ENCODE measurements around the gene ANO6. TPM values are rescaled to one million over a fixed set of nuclear protein-coding genes. Genes with fewer than 3 reads are reported as not detected.

Gene ANO6
- total RNA-seq, 2 donors from 2014 or later = 13.2 to 21.2 TPM

GRCh38 chr12:45337835-45338234, 121.9 kb downstream of the ANO6 start:
- intact Hi-C loops (cut with DNase I) = no loop called here
- Histone ChIP-seq H3K27ac (no peak overlapping the region), H3K36me3 (no peaks in the 10 kb centered on the region), H3K27me3 (no peaks in the 10 kb centered on the region), H3K9me3 (no peaks in the 10 kb centered on the region), H3K4me3 (no peak overlapping the region), H3K4me1 (no peaks in the 10 kb centered on the region), H3K9ac (ENCODE audit: low read depth in 2 of 2, low read length in 2 of 2) (no peak overlapping the region)
- no peak for TF ChIP-seq CTCF (IDR thresholded peaks at IDR 0.05)
- no peak for DNase-seq

GRCh38 chr12:45338272-45338671, 122.4 kb downstream of the ANO6 start:
- Histone ChIP-seq H3K36me3 (no peaks in the 10 kb centered on the region), H3K27me3 (no peaks in the 10 kb centered on the region), H3K9ac (ENCODE audit: low read depth in 2 of 2, low read length in 2 of 2) (no peak overlapping the region), H3K27ac (no peak overlapping the region), H3K9me3 (no peaks in the 10 kb centered on the region), H3K4me3 (no peak overlapping the region), H3K4me1 (no peaks in the 10 kb centered on the region)
- intact Hi-C loops (cut with DNase I) = no loop called here
- no peak for TF ChIP-seq CTCF (IDR thresholded peaks at IDR 0.05)
- DNase-seq = no peak

GRCh38 chr12:45339035-45339434, 123.1 kb downstream of the ANO6 start:
- Histone ChIP-seq H3K9ac (ENCODE audit: low read depth in 2 of 2, low read length in 2 of 2) (no peak overlapping the region), H3K4me3 (no peak overlapping the region), H3K27me3 (no peaks in the 10 kb centered on the region), H3K36me3 (no peaks in the 10 kb centered on the region), H3K27ac (no peak overlapping the region), H3K9me3 (no peaks in the 10 kb centered on the region), H3K4me1 (no peaks in the 10 kb centered on the region)
- DNase-seq = no peak
- no peak for TF ChIP-seq CTCF (IDR thresholded peaks at IDR 0.05)
- intact Hi-C loops (cut with DNase I) = no loop called here

- Histone ChIP-seq H3K4me3 (no peak overlapping the region), H3K9me3 (no peaks in the 10 kb centered on the region), H3K4me1 (no peaks in the 10 kb centered on the region), H3K36me3 (no peaks in the 10 kb centered on the region), H3K27ac (no peak overlapping the region), H3K9ac (ENCODE audit: low read depth in 2 of 2, low read length in 2 of 2) (no peak overlapping the region), H3K27me3 (no peaks in the 10 kb centered on the region)
- intact Hi-C loops (cut with DNase I) = no loop called here
- no peak for TF ChIP-seq CTCF (IDR thresholded peaks at IDR 0.05)
- DNase-seq = no peak
Observed at GRCh38 chr12:45342171-45342570, 126.3 kb downstream of the ANO6 start.

- no peak overlapping the region for H3K9ac ChIP-seq (ENCODE audit: low read depth in 2 of 2, low read length in 2 of 2)
- H3K9me3 ChIP-seq = no peaks in the 10 kb centered on the region
- no peak for TF ChIP-seq CTCF (IDR thresholded peaks at IDR 0.05)
- H3K4me3 ChIP-seq = no peak overlapping the region
- intact Hi-C loops (cut with DNase I) = no loop called here
- no peak for DNase-seq
- H3K27me3 ChIP-seq = no peaks in the 10 kb centered on the region
- H3K27ac ChIP-seq = no peak overlapping the region
- no peaks in the 10 kb centered on the region for H3K4me1 ChIP-seq
- H3K36me3 ChIP-seq = no peaks in the 10 kb centered on the region
Observed at GRCh38 chr12:45342848-45343247, 127.0 kb downstream of the ANO6 start.
